Measurements from ENCODE around the gene GTF3C1.
"Not testable (repeated sequence)": the region's sequence is repeated elsewhere in the genome, so short reads cannot be mapped to it uniquely, and the experiment has no call there.

Gene GTF3C1, protein sequence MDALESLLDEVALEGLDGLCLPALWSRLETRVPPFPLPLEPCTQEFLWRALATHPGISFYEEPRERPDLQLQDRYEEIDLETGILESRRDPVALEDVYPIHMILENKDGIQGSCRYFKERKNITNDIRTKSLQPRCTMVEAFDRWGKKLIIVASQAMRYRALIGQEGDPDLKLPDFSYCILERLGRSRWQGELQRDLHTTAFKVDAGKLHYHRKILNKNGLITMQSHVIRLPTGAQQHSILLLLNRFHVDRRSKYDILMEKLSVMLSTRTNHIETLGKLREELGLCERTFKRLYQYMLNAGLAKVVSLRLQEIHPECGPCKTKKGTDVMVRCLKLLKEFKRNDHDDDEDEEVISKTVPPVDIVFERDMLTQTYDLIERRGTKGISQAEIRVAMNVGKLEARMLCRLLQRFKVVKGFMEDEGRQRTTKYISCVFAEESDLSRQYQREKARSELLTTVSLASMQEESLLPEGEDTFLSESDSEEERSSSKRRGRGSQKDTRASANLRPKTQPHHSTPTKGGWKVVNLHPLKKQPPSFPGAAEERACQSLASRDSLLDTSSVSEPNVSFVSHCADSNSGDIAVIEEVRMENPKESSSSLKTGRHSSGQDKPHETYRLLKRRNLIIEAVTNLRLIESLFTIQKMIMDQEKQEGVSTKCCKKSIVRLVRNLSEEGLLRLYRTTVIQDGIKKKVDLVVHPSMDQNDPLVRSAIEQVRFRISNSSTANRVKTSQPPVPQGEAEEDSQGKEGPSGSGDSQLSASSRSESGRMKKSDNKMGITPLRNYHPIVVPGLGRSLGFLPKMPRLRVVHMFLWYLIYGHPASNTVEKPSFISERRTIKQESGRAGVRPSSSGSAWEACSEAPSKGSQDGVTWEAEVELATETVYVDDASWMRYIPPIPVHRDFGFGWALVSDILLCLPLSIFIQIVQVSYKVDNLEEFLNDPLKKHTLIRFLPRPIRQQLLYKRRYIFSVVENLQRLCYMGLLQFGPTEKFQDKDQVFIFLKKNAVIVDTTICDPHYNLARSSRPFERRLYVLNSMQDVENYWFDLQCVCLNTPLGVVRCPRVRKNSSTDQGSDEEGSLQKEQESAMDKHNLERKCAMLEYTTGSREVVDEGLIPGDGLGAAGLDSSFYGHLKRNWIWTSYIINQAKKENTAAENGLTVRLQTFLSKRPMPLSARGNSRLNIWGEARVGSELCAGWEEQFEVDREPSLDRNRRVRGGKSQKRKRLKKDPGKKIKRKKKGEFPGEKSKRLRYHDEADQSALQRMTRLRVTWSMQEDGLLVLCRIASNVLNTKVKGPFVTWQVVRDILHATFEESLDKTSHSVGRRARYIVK (N-terminal part only)

DNA sequence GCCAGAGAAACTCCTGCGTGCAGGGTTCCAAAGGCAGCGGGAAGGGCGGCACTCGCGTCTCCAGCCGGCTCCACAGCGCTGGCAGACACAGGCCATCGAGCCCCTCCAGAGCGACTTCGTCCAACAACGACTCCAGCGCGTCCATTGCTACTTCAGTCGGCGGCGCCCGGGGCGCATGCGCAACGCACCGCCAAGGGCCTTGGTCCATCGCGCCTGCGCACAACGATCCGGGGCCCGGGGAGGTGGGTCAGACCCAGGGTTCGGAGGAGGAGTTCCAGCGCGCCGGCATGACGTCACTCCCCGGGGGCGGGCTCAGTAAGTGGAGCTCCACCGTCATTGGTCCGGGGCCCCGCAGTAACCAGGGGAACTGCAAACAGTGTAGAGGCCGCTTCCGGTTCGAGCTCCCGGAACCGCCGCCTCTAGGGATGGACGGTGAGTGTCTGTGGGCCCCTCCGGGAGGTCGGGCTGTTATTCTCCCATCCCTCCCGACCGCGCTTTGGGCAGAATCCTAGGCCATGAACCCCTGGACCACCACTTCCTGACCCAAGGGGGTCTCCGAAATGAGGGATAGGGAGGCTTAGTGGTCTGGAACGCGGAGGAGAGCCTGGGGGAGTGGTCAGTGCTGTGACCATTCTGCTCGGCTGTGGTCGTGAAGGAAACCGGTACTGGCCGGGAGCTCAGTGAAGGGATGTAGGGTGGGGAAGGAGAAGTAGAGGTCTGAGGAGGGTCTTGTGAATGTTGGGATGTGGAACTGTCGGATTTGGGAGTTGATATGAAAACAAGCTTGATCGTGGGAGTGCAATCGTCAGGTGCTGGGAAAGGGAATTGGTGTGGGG, at the start of gene GTF3C1, which contains the start of gene KATNIP:
GTF3C1 (minus strand) TSS at position 168 of the 836 bp plus-strand sequence; CDS start at position 145, 23 bp downstream.
KATNIP (plus strand) TSS at position 399 of the 836 bp plus-strand sequence; CDS start at position 426, 27 bp downstream.
- DNase-seq (ENCODE audit: low read depth): peak; percentile 98

DNA sequence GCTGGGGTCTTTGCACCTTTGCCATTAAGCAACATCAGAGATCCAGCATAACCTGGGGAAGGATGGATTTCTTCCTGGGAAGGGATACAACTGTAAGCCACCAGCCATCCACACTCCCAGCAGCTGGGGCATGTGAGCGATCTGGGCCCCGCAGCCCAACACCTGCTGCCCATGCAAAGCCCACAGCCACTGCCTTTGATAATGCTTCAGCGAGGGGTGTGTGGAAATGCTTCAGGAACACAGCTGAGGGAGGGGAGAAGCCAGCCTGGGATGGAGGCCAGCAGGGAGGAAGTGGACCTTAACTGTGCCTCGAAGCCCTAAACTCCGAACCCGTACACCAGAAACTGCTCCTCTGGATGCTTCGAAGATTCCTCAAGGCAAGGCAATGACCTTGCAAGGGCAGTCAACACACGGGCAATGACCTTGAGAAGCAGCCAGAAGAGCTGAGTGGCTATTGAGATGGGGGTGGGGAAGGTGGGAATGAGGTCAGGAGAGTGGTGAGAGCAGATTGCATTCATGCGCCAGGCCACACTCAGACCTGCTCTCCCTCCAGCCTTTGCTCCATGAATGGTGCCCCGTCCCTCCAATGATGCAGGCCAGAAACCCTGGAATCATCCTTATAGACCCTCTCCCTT, 49.3 kb upstream of the GTF3C1 start:
- no peak for DNase-seq (ENCODE audit: low read depth)

DNA sequence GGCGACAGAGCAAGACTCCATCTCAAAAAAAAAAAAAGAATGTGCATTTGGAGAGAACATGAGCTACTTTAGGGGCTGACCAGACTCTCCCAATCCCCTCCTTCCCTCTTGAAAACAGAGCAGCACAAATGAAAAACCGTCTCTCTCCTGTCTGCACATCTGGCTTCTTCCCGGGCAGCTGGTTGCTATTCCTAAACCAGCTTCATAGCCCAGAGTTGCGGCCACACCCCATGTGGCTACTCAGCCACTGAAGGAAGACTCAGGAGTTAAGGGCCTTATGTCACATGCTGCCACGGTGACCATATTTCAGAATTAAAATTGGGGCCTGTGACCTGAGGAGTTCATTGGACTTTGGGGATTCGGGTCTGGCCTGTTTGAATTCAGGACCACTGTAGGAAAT, 48.5 kb upstream of the GTF3C1 start:
- DNase-seq (ENCODE audit: low read depth): no peak

DNA sequence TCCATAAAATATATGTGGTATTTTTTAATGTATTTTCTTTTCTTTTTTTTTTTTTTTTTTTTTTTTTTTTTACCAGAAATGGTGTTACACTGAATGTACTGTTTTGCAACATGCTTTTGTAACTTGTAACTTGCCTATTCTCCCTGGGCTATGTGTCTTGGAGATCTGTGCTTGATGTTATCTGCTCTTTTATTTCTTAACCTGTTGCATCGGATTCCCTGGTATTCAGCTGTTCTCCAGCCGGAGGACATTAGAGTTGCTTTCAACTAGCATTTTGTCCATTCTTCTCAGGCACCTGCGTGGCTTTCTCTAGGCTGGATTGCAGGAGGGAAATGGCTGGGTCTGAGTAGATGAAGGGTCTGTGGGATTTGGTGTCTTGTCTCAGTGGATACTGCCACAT, 47.6 kb upstream of the GTF3C1 start:
- DNase-seq (ENCODE audit: low read depth): no peak

DNA sequence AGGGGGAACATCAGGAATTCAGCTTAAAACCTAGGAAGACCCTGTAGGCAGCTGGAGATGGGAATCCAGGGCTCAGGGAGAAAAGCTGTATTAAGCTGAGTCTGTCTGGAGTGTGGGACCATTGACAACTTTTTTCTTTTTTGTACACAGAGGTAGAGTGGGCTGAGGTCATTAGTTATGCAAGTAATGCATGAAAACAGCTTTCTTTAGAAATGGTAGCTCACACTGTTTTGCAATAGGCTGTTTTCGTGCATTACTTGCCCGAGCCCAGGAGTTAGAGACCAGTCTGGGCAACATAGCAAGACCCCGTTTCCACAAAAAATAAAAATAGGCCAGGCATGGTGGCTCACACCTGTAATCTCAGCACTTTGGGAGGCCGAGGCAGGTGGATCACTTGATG, 46.7 kb upstream of the GTF3C1 start:
- no peak for DNase-seq (ENCODE audit: low read depth)

DNA sequence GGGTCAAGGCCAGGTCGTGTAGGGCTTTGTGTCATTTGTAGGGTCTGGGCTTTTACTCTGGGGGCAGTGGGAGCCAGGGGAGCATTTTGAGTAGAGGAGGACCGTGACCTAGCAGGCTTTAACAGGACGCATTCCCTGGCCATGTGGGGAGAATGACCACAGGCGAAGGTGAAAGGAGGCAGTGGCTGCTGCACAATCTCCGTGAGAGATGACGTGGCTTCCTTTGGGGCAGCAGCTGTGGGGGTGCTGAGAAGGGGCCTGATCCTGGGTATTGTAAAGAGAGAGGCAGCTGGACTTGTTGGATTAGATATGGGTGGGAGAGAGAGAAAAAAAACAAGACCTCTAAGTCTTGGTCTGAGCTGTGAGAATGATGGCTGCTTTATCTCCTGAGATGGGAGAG, 46.3 kb upstream of the GTF3C1 start:
- DNase-seq (ENCODE audit: low read depth): no peak

DNA sequence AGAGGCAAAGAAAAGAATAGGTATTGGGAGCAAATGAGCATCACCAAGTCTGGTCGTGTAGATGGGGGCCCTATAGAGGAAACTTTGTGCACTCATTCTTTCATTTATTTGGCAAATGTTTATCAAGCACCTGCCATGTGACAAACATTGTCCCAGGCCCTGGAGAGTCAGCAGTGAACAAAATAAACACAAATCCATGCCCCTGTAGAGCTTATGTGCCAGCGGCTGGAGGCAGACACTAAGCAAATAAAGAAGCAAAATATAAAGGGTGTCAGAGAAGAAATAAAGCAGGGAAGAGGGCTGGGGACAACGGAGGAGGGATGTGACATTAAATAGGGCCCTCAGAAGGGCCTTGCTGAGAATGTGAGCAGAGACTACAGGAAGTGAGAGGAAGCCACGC, 45.8 kb upstream of the GTF3C1 start:
- no peak for DNase-seq (ENCODE audit: low read depth)

DNA sequence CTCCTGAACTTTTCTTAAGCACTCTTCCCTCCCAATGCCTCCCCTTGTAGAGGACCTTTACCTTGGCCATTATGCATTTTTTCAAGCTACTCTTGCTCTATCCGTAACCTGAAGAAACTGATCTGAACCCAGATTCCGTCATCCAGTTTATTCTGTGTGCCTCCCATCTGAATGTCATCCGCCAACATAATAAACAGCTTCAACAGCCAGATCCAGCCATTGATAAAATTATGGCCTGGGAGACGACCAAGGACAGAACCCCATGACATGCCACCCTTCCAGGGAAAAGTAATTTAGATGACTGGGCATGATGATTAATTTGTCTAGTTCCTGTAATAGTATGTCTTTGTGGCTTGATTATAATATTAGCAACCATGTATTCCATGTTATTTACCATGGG, 42.1 kb upstream of the GTF3C1 start:
- no peak for DNase-seq (ENCODE audit: low read depth)

DNA sequence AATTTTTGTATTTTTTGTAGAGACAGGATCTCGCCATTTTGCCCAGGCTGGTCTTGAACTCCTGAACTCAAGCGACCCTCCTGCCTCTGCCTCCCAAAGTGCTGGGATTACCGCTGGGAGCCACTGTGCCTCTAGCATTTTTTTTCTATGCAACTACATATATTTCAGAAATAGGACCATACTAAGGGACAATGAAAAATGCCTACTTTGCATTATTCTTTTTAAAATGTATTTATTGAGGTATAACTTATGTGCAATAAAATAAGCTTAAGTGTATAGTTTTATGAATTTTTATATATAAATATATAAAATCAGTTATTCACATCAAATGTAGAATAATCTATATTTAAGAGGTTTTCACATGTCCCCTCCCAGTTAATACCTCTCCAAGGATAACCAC, 38.3 kb upstream of the GTF3C1 start:
- no peak for DNase-seq (ENCODE audit: low read depth)

DNA sequence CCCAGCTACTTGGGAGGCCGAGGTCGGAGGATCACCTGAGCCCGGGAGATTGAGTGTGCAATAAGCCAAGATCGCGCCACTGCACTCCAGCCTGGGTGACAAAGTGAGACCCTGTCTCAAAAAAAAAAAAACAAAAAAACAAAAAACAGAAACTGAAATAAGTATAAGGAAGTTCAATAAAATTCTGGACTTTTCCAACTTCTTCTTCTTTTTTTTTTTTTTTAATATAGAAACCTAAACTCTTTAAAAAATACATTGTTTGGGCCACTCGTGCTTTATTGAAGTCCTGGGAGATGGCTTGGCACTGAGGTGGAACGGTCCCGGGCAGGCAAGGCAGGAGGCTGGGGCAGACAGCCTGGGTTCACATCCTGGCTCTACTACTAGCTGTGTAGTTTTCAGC, 37.0 kb upstream of the GTF3C1 start:
- no peak for DNase-seq (ENCODE audit: low read depth)

DNA sequence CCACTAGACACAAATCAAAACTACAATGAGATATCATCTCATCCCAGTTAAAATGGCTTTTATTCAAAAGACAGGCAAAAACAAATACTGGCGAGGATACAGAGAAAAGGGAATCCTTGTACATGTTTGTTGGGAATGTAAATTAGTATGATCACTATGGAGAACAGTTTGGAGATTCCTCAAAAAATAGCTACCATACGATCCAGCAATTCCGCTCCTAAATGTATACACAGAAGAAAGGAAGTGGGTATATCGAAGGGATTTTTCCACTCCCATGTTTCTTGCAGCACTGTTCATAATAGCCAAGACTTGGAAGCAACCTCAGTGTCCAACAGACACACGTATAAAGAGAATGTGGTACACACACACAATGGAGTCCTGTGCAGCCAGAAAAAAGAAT, 35.5 kb upstream of the GTF3C1 start:
- no peak for DNase-seq (ENCODE audit: low read depth)

DNA sequence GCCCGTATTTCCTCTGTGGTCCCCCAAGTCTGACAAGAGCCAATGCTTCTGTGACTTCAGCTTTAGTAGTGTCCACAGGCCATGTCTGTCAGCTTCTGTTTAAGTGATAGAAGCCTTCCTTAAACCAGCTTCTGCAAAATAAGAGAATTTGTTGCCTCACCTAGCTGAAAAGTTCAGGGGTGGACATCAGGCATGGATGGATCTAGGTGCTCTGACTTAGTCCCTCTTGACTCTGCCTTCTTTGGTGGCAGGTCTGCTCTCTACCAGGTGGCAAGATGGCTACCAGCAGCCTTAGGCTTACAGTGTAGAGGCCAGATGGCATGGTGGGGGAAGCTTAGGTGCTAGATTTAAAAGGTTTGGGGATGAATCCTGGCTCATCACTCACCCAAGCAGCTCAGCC, 33.9 kb upstream of the GTF3C1 start:
- no peak for DNase-seq (ENCODE audit: low read depth)

DNA sequence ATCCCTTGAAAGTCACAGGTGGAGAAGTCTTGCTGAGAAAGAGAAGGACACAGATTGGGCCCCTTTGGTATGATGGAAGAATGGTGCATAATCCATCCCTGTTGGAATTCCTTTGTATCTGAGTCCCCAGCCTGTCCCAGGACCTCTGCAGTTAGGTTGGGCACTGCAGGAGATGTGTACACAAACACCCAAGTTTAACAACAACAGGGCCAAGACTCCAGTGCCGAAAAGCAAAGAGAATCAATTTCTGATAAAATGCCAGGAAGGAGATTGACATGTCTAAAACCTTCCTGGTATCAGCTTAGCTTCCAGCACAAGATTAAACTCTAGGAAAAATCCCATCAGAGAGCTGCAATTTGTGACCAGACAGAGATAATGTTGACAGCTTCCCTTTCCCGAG, 33.2 kb upstream of the GTF3C1 start:
- DNase-seq (ENCODE audit: low read depth): no peak

DNA sequence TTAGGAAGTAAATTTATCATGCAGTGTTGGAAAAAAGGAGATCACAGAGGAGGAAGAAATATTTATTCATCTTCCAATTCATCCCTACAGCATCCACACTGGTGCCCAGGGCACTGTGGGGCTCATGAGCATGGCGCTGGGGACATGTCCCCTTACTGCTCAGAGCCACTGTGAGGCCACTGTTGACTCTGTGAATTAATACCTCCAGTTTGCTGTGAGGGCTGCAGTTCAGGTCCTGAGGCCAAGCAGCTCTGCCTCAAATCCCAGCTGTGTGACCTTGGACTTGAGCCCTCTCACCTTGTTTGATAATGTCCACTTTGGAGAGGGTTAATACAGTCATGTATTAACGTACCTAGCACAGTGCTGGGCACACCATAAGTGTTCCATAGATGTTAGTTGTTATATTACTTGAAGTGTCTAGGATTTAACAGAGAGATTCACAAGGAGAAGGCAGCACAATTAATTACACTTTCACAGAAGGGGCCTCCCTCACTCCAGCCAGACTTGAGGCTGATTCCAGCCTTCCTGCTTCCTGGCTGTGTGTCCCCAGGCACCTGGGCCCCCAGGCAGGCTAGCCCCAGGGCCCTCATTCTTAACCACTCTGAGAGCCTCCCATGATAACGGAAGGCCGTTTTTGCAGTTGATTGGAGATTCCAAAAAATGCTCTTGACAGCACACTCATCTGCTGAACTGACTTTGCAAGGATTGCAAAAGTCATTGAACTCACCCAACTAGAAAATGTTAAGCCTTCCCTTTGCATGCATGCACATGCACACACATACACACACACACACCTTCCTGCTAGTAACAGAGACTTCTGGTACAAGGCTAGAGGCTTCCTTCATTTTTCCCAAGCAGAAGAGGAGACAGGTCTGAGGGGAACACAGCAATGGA, 29.6 kb upstream of the GTF3C1 start:
- no peak for DNase-seq (ENCODE audit: low read depth)

DNA sequence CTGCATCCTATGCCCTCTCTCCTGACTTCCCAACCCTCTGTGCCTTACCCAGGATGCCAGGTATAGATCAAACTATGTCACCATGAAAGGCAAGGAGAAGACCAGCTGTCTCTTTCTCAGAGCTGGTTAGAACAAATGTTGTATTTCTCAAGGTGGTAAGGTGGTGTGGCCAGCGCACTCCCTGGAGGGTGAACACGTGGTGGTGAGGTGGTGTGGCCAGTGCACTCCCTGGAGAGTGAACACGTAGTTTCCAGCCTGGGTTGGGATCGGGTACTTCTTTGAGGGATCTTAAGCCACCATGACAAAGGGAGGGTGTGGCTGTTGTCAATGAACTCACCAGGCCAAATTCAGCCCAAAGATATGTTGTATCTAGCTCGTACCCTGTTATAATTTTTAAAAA, 27.0 kb upstream of the GTF3C1 start:
- DNase-seq (ENCODE audit: low read depth): no peak

DNA sequence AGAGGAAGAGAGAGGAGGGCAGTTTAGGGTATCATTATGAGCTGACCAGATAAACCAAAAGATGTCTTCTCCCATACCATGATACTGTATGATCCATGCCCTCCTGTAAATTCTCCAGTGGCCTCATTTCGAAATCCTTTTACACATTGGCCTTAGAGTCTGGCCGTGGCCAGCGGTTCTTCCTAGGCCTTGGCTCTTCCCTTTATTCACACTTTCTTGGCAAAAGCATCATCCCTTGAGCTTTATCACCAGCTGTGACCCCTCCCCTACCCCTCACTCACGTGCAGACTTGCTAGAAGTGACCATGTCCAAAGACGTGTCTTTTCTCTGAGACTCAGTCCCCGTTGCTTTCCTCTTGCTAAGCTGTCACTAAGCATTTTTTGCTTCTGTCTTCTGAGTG, 23.0 kb upstream of the GTF3C1 start:
- DNase-seq (ENCODE audit: low read depth): no peak

DNA sequence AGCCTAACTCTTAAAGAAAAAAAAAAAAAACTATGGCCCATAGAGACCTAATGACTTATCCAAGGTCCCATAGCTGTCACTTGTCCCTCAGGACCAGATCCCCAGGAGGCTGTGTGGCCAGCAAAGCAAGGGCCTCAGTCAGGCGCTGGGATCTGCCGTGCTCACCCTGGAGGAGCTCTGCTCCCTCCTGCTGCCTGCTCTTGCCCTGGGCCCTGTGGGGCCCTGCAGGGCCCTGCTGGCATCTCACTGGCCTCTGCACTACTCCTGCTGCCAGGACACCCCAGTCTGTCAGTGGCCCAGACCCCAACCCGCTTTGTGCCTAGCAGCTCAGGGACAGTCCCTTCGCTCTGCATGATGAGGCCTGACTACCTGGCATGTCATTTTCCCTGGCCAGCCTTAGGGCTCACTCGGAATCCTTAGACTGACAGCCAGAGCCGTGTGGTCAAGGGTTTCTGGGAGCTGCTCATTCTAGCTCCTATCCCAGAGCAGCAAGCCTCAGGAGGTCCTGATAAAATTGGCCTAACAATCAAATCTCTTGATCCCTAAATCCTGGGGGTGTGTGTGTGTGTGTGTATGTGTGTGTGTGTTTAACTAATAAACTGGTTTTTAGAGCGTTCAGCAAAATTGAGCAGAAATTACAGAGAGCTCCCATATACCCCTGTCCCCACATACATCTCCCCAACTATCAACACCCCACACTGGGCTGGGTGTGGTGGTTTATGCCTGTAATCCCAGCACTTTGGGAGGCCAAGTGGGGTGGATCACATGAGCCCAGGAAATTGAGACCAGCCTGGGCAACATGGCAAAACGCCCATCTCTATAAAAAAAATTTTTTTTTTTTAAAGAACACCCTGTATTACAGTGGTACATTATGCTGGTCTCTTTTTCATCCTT, 22.0 kb upstream of the GTF3C1 start:
- no peak for DNase-seq (ENCODE audit: low read depth)

DNA sequence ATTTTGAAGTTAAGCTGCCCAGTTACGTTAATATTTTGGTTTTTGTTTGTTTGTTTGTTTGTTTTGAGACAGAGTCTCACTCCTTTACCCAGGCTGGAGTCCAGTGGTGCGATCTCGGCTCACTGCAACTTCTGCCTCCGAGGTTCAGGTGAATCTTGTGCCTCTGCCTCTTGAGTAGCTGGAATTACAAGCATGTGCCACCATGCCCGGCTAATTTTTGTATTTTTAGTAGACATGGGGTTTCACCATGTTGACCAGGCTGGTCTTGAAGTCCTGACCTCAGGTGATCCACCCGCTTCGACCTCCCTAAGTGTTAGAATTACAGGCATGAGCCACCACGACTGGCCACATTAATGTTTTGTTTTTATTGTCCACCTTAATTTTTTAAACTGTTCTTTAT, 21.3 kb upstream of the GTF3C1 start:
- DNase-seq (ENCODE audit: low read depth): not testable (repeated sequence)

DNA sequence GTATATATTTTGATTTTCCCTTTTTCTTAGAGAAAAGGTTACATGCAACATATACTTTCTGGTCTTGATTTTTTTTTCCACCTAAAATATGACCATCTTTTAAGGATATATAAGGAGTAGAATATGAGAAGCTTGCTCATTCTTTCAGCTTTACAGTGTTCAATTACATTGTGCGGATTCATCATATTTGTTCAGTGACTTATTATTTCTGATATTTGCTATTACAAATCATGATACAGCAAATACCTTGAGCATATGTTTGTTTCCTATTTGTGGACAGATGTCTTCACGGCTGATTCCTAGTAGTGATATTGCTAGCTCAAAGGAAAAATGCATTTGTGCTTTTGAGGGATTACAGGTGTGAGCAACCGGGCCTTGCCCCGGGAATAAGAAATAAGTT, 18.4 kb upstream of the GTF3C1 start:
- no peak for DNase-seq (ENCODE audit: low read depth)
